Uterus (tissue), 4 donors: Measurements from ENCODE around the gene GTSF1L. TPM values are rescaled to one million over a fixed set of nuclear protein-coding genes. Genes with fewer than 3 reads are reported as not detected.

Source experiments
- DNase-seq, 2 donors: peaks; one replicate each; pipeline ENCODE4 v3.0.0-alpha.2; 2019 to 2020
- H3K27ac ChIP-seq, 2 donors: fragments of 200-600 bp; sonication (generic); 1 replicate in 1 of 2; 2 replicates in 1 of 2; pipeline ENCODE4 v1.5.1; 2016 to 2018
- H3K27me3 ChIP-seq, 2 donors: fragments of 200-600 bp; sonication (generic); one replicate each; pipeline ENCODE4 v1.5.1; 2018 to 2019; ENCODE audit warnings: control low read depth in 1 of 2
- H3K36me3 ChIP-seq, 2 donors: fragments of 200-600 bp; sonication (generic); one replicate each; pipeline ENCODE4 v1.5.1; 2019; ENCODE audit warnings: control low read depth in 1 of 2
- H3K4me1 ChIP-seq, 2 donors: fragments of 200-600 bp; sonication (generic); one replicate each; pipeline ENCODE4 v1.5.1; 2018 to 2019; ENCODE audit warnings: control low read depth in 1 of 2
- H3K4me3 ChIP-seq, 2 donors: fragments of 200-600 bp; sonication (generic); 1 replicate in 1 of 2; 2 replicates in 1 of 2; pipeline ENCODE4 v1.5.1; 2018 to 2019; ENCODE audit warnings: mild to moderate bottlenecking in 1 of 2
- H3K9me3 ChIP-seq, 2 donors: fragments of 200-600 bp; sonication (generic); one replicate each; pipeline ENCODE4 v1.5.1; 2019; ENCODE audit warnings: control low read depth in 1 of 2
- CTCF ChIP-seq, 4 experiments: fragments of 200-600 bp in 2 of 4; fragments of 450-650 bp in 2 of 4; sonication (generic) in 2 of 4; IDR thresholded peaks; one replicate each; pipeline ENCODE4 v1.5.1; 2016 to 2019; ENCODE audit warnings: antibody characterized with exemption in 4 of 4, mild to moderate bottlenecking in 2 of 4, moderate library complexity in 1 of 4
- POLR2A ChIP-seq, 2 donors: fragments of 450-650 bp; IDR thresholded peaks; one replicate each; pipeline ENCODE4 v1.6.1; 2016; ENCODE audit warnings: antibody characterized with exemption in 2 of 2, mild to moderate bottlenecking in 1 of 2, moderate library complexity in 1 of 2
- intact Hi-C: fragments of 100-400 bp; cut with DNase I; formaldehyde crosslinking; loops from one replicate; pipeline ENCODE4 v1.15.1; 2023; ENCODE audit warnings: low total_unique reads
- total RNA-seq, 4 donors: library from RNA; depleted of rRNA in 3 of 4; stranded (reverse); fragments of >200 nt in 3 of 4; gene quantifications; one replicate each; pipeline versions ENCODE4 v1.1.0 to v1.2.4, GENCODE V29; 2014 to 2023
- donor health status: DM: yes; HTN: yes; CAD: no.

GTSF1L gene
- total RNA-seq, 4 donors from 2014 or later = not detected

GRCh38 chr20:43723186-43723585 lies 3.6 kb downstream of the GTSF1L start:
- Histone ChIP-seq H3K27ac (no peak overlapping the region), H3K4me1 (no peaks in the 10 kb centered on the region), H3K36me3 (no peaks in the 10 kb centered on the region), H3K9me3 (no peaks in the 10 kb centered on the region), H3K27me3 (no peaks in the 10 kb centered on the region), H3K4me3 (no peak overlapping the region)
- DNase-seq = no peak
- TF ChIP-seq CTCF (IDR thresholded peaks at IDR 0.05) (no peak), POLR2A (IDR thresholded peaks at IDR 0.05) (no peak)
- intact Hi-C loops = no loop called here

- Histone ChIP-seq H3K36me3 (no peaks in the 10 kb centered on the region), H3K27ac (no peak overlapping the region), H3K9me3 (no peaks in the 10 kb centered on the region), H3K4me3 (no peak overlapping the region), H3K4me1 (no peaks in the 10 kb centered on the region), H3K27me3 (no peaks in the 10 kb centered on the region)
- TF ChIP-seq CTCF (IDR thresholded peaks at IDR 0.05) = no peak
- TF ChIP-seq POLR2A (IDR thresholded peaks at IDR 0.05) = no peak
- DNase-seq = no peak
- intact Hi-C loops = no loop called here
These were observed 4.7 kb downstream of the GTSF1L start for GRCh38 chr20:43722153-43722505.

- Histone ChIP-seq H3K27ac (no peak overlapping the region), H3K36me3 (no peaks in the 10 kb centered on the region), H3K4me1 (no peaks in the 10 kb centered on the region), H3K27me3 (no peaks in the 10 kb centered on the region), H3K9me3 (no peaks in the 10 kb centered on the region), H3K4me3 (no peak overlapping the region)
- DNase-seq = no peak
- TF ChIP-seq CTCF (IDR thresholded peaks at IDR 0.05) (no peak), POLR2A (IDR thresholded peaks at IDR 0.05) (no peak)
- intact Hi-C loops = no loop called here
These were observed 5.2 kb downstream of the GTSF1L start for GRCh38 chr20:43721429-43722152.

GRCh38 chr20:43721097-43721428 lies 5.7 kb downstream of the GTSF1L start:
- H3K27me3 ChIP-seq = no peaks in the 10 kb centered on the region
- no peaks in the 10 kb centered on the region for H3K36me3 ChIP-seq
- intact Hi-C loops = no loop called here
- TF ChIP-seq POLR2A (IDR thresholded peaks at IDR 0.05) (no peak), CTCF (IDR thresholded peaks at IDR 0.05) (no peak)
- no peak overlapping the region for H3K4me3 ChIP-seq
- no peak overlapping the region for H3K27ac ChIP-seq
- no peaks in the 10 kb centered on the region for H3K4me1 ChIP-seq
- H3K9me3 ChIP-seq = no peaks in the 10 kb centered on the region
- DNase-seq = no peak

GRCh38 chr20:43720007-43720406 lies 6.8 kb downstream of the GTSF1L start:
- no peaks in the 10 kb centered on the region for H3K27me3 ChIP-seq
- intact Hi-C loops = no loop called here

More at GRCh38 chr20:43720007-43720406, 6.8 kb downstream of the GTSF1L start:
- H3K4me3 ChIP-seq = no peak overlapping the region
- DNase-seq = no peak
- no peaks in the 10 kb centered on the region for H3K9me3 ChIP-seq
- no peak overlapping the region for H3K27ac ChIP-seq
- no peaks in the 10 kb centered on the region for H3K4me1 ChIP-seq
- H3K36me3 ChIP-seq = no peaks in the 10 kb centered on the region
- TF ChIP-seq CTCF (IDR thresholded peaks at IDR 0.05) (no peak), POLR2A (IDR thresholded peaks at IDR 0.05) (no peak)
